NT2/D1 (cell line): ENCODE results near the gene WASHC4.

Source experiments
- DNase-seq: peaks from one replicate; pipeline ENCODE4 v3.0.0-alpha.2; 2011; ENCODE audit warnings: low read depth, low spot score
- H3K27me3 ChIP-seq: 2 replicates; pipeline ENCODE4 v1.6.0; 2011; ENCODE audit warnings: mild to moderate bottlenecking; ENCODE audit not compliant: insufficient read length, insufficient read depth
- H3K36me3 ChIP-seq: 2 replicates; pipeline ENCODE4 v1.6.1; 2011; ENCODE audit warnings: mild to moderate bottlenecking, low read length, mixed read lengths; ENCODE audit not compliant: insufficient read depth, insufficient read length
- H3K4me1 ChIP-seq: 2 replicates; pipeline ENCODE4 v1.5.1; 2011; ENCODE audit not compliant: insufficient read depth, insufficient read length
- H3K4me3 ChIP-seq: 2 replicates; pipeline ENCODE4 v1.5.1; 2011; ENCODE audit warnings: low read depth; ENCODE audit not compliant: insufficient read length
- H3K9ac ChIP-seq: 2 replicates; pipeline ENCODE4 v1.6.0; 2011; ENCODE audit warnings: low read depth; ENCODE audit not compliant: insufficient read length
- H3K9me3 ChIP-seq: 2 replicates; pipeline ENCODE4 v1.5.1; 2011; ENCODE audit warnings: mild to moderate bottlenecking, low read length; ENCODE audit not compliant: insufficient read depth
- SUZ12 ChIP-seq: IDR thresholded peaks from 2 replicates; pipeline ENCODE4 v1.6.1; 2011; ENCODE audit not compliant: insufficient read length, insufficient read depth; ENCODE audit errors: extremely low read depth
- YY1 ChIP-seq: IDR thresholded peaks from 2 replicates; pipeline ENCODE4 v1.6.1; 2011; ENCODE audit not compliant: insufficient read length, insufficient read depth
- ZNF274 ChIP-seq: IDR thresholded peaks from 2 replicates; pipeline ENCODE4 v1.6.1; 2011; ENCODE audit warnings: mild to moderate bottlenecking, low read depth, low read length

WASHC4 gene

GRCh38 chr12:105202202-105202601, 94.7 kb downstream of the WASHC4 start:
- DNase-seq, result no peak
- TF ChIP-seq ZNF274, result no peak
- no peak for TF ChIP-seq SUZ12
- no peak for TF ChIP-seq YY1
- Histone ChIP-seq H3K4me1 (peaks cover 4% of the 10 kb centered on the region), H3K27me3 (no peaks in the 10 kb centered on the region), H3K36me3 (peaks cover 74% of the 10 kb centered on the region), H3K9ac (no peak overlapping the region), H3K4me3 (no peak overlapping the region), H3K9me3 (no peaks in the 10 kb centered on the region)

GRCh38 chr12:105204127-105204526, 96.6 kb downstream of the WASHC4 start:
- Histone ChIP-seq H3K4me1 (peaks cover 4% of the 10 kb centered on the region), H3K9me3 (no peaks in the 10 kb centered on the region), H3K9ac (no peak overlapping the region), H3K27me3 (no peaks in the 10 kb centered on the region), H3K36me3 (peaks cover 66% of the 10 kb centered on the region), H3K4me3 (no peak overlapping the region)
- TF ChIP-seq YY1, result no peak
- no peak for TF ChIP-seq SUZ12
- TF ChIP-seq ZNF274, result no peak
- no peak for DNase-seq

GRCh38 chr12:105204916-105205315, 97.4 kb downstream of the WASHC4 start:
- H3K9me3 ChIP-seq, result no peaks in the 10 kb centered on the region
- H3K36me3 ChIP-seq, result peaks cover 63% of the 10 kb centered on the region
- no peak overlapping the region for H3K9ac ChIP-seq
- DNase-seq, result no peak
- H3K4me3 ChIP-seq, result no peak overlapping the region
- peaks cover 4% of the 10 kb centered on the region for H3K4me1 ChIP-seq
- no peaks in the 10 kb centered on the region for H3K27me3 ChIP-seq
- TF ChIP-seq SUZ12 (no peak), YY1 (no peak), ZNF274 (no peak)

- Histone ChIP-seq H3K4me3 (no peak overlapping the region), H3K9ac (no peak overlapping the region), H3K27me3 (no peaks in the 10 kb centered on the region), H3K4me1 (peaks cover 4% of the 10 kb centered on the region), H3K36me3 (peaks cover 62% of the 10 kb centered on the region), H3K9me3 (no peaks in the 10 kb centered on the region)
- TF ChIP-seq YY1, result no peak
- no peak for TF ChIP-seq ZNF274
- TF ChIP-seq SUZ12, result no peak
- no peak for DNase-seq
These were observed 98.0 kb downstream of the WASHC4 start for GRCh38 chr12:105205322-105206048.

GRCh38 chr12:105206686-105207374, 99.3 kb downstream of the WASHC4 start:
- TF ChIP-seq YY1, result no peak
- TF ChIP-seq SUZ12, result no peak
- Histone ChIP-seq H3K36me3 (peaks cover 59% of the 10 kb centered on the region), H3K4me3 (no peak overlapping the region), H3K9me3 (no peaks in the 10 kb centered on the region), H3K4me1 (no peaks in the 10 kb centered on the region), H3K9ac (no peak overlapping the region), H3K27me3 (no peaks in the 10 kb centered on the region)
- no peak for DNase-seq

GRCh38 chr12:105209091-105209490, 101.6 kb downstream of the WASHC4 start:
- Histone ChIP-seq H3K27me3 (no peaks in the 10 kb centered on the region), H3K36me3 (peaks cover 42% of the 10 kb centered on the region), H3K9me3 (no peaks in the 10 kb centered on the region), H3K4me1 (no peaks in the 10 kb centered on the region), H3K4me3 (no peak overlapping the region), H3K9ac (no peak overlapping the region)
- no peak for DNase-seq
- TF ChIP-seq YY1 (no peak), ZNF274 (no peak)

GRCh38 chr12:105212438-105212837, 104.9 kb downstream of the WASHC4 start:
- Histone ChIP-seq H3K27me3 (no peaks in the 10 kb centered on the region), H3K9ac (no peak overlapping the region), H3K9me3 (no peaks in the 10 kb centered on the region), H3K4me1 (no peaks in the 10 kb centered on the region), H3K36me3 (peaks cover 28% of the 10 kb centered on the region), H3K4me3 (no peak overlapping the region)
- DNase-seq, result no peak
- TF ChIP-seq ZNF274 (no peak), YY1 (no peak), SUZ12 (no peak)
